Globus pallidus (tissue), 1 donor: ENCODE data around the gene BECN2.

Experiments used
- DNase-seq: peaks from one replicate; pipeline ENCODE4 v3.0.0-alpha.2; 2015; ENCODE audit warnings: low spot score

The BECN2 gene

GRCh38 chr1:241957692-241958494 lies at the start of gene BECN2:
Gene BECN2 (plus strand): TSS chr1:241957767. CDS start chr1:241957767, 0 bp downstream.
- no peak for DNase-seq

- no peak for DNase-seq
Measured at GRCh38 chr1:241916196-241916595, 41.4 kb upstream of the BECN2 start.

- DNase-seq = no peak
Measured at GRCh38 chr1:241917487-241917886, 40.1 kb upstream of the BECN2 start.

- no peak for DNase-seq
Measured at GRCh38 chr1:241918879-241919278, 38.7 kb upstream of the BECN2 start.

- no peak for DNase-seq
Measured at GRCh38 chr1:241924080-241924808, 33.3 kb upstream of the BECN2 start.

- no peak for DNase-seq
Measured at GRCh38 chr1:241926141-241926540, 31.4 kb upstream of the BECN2 start.

- DNase-seq = no peak
Measured at GRCh38 chr1:241927321-241927720, 30.2 kb upstream of the BECN2 start.

- DNase-seq = no peak
Measured at GRCh38 chr1:241932845-241933244, 24.7 kb upstream of the BECN2 start.

- DNase-seq = peak; percentile 15
Measured at GRCh38 chr1:241934201-241934848, 23.2 kb upstream of the BECN2 start.

GRCh38 chr1:241934866-241935265 lies 22.7 kb upstream of the BECN2 start:
- peak; percentile 23 for DNase-seq

- DNase-seq = no peak
Measured at GRCh38 chr1:241939798-241940197, 17.8 kb upstream of the BECN2 start.

GRCh38 chr1:241942738-241943137 lies 14.8 kb upstream of the BECN2 start:
- DNase-seq = no peak

GRCh38 chr1:241944300-241944699 lies 13.3 kb upstream of the BECN2 start:
- no peak for DNase-seq

GRCh38 chr1:241947354-241947753 lies 10.2 kb upstream of the BECN2 start:
- no peak for DNase-seq

- DNase-seq = no peak
Measured at GRCh38 chr1:241950390-241950789, 7.2 kb upstream of the BECN2 start.

GRCh38 chr1:241962153-241962552 lies 4.6 kb downstream of the BECN2 start:
- no peak for DNase-seq

- no peak for DNase-seq
Measured at GRCh38 chr1:241963722-241964121, 6.2 kb downstream of the BECN2 start.

- no peak for DNase-seq
Measured at GRCh38 chr1:241964550-241965282, 7.1 kb downstream of the BECN2 start.

- no peak for DNase-seq
Measured at GRCh38 chr1:241968611-241969010, 11.0 kb downstream of the BECN2 start.

GRCh38 chr1:241972703-241973369 lies 15.3 kb downstream of the BECN2 start:
- DNase-seq = no peak

- DNase-seq = no peak
Measured at GRCh38 chr1:241976229-241976628, 18.7 kb downstream of the BECN2 start.

GRCh38 chr1:241979071-241979470 lies 21.5 kb downstream of the BECN2 start:
- no peak for DNase-seq
